HG03159 (cell line): ENCODE measurements around the gene FBXO2.

Experiments
- ATAC-seq: cut with Tn5 transposase; IDR thresholded peaks from one replicate; pipeline ENCODE4 v1.9.1; 2021; ENCODE audit warnings: mild to moderate bottlenecking, moderate library complexity; ENCODE audit not compliant: unreplicated experiment

Gene FBXO2

DNA sequence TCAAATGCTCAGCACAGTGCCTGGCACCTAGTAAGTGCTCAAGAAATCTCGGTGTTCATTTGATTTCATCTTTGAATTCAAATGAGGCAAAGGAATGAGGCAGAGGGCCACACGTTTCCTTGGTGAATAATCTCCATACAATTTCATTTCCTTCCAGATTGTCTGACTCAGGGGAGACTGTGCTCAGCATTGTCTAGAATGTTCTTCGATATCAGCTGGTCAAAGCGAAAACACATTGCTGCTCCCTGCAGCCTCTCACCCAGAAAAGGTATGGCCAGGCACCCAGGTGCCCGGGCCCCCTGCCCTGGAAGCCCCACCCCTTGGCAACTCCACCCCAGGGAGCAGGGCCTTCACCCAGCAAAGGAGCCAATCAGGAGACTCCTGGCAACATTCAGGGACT, 55.8 kb downstream of the FBXO2 start:
- no peak for ATAC-seq
